Neuronal stem cell (in vitro differentiated cells): ENCODE results near the gene ADGRG2.

Experiments used
- DNase-seq: peaks from one replicate; pipeline ENCODE4 v3.0.0-alpha.2; 2013; ENCODE audit warnings: low spot score
- H2AFZ ChIP-seq: one replicate; pipeline ENCODE4 v1.6.1; 2013; ENCODE audit warnings: mild to moderate bottlenecking, low read length, inconsistent platforms
- H2AK5ac ChIP-seq: 2 replicates; pipeline ENCODE4 v1.6.1; 2013; ENCODE audit warnings: low read depth, mild to moderate bottlenecking, inconsistent platforms, low read length, moderate library complexity, mixed read lengths
- H2BK120ac ChIP-seq: 2 replicates; pipeline ENCODE4 v1.6.1; 2013; ENCODE audit warnings: low read depth, mild to moderate bottlenecking, inconsistent platforms, low read length, moderate library complexity, mixed read lengths
- H2BK12ac ChIP-seq: one replicate; pipeline ENCODE4 v1.6.1; 2013; ENCODE audit warnings: low read length, inconsistent platforms
- H2BK15ac ChIP-seq: 2 replicates; pipeline ENCODE4 v1.6.1; 2013; ENCODE audit warnings: mild to moderate bottlenecking, low read length, inconsistent platforms, mixed read lengths
- H2BK5ac ChIP-seq: one replicate; pipeline ENCODE4 v1.6.1; 2013; ENCODE audit warnings: inconsistent platforms, mild to moderate bottlenecking, low read length, moderate library complexity
- H3K14ac ChIP-seq: one replicate; pipeline ENCODE4 v1.6.1; 2013; ENCODE audit warnings: low read length, inconsistent platforms
- H3K18ac ChIP-seq: 2 replicates; pipeline ENCODE4 v1.6.1; 2013; ENCODE audit warnings: low read length, inconsistent platforms
- H3K23ac ChIP-seq: 2 replicates; pipeline ENCODE4 v1.6.1; 2013; ENCODE audit warnings: low read depth, mild to moderate bottlenecking, mixed read lengths, low read length, inconsistent platforms; ENCODE audit not compliant: poor library complexity
- H3K27ac ChIP-seq: replicated peaks from 3 replicates; pipeline ENCODE4 v1.5.1; 2013; ENCODE audit warnings: low read length, inconsistent platforms
- H3K27me3 ChIP-seq, 3 experiments: 2 replicates each; pipeline ENCODE4 v1.6.1; 2013; ENCODE audit warnings: low read length in 3 of 3, mild to moderate bottlenecking in 2 of 3, inconsistent platforms in 1 of 3, low read depth in 1 of 3, mixed read lengths in 1 of 3, moderate library complexity in 1 of 3; ENCODE audit not compliant: control insufficient read depth in 3 of 3, insufficient read depth in 3 of 3
- H3K36me3 ChIP-seq, 2 donors: replicated peaks in 1 of 2; 2 replicates each; pipeline ENCODE4 v1.6.1; 2013; ENCODE audit warnings: low read length in 2 of 2; ENCODE audit not compliant: control insufficient read depth in 2 of 2, insufficient read depth in 2 of 2
- H3K4ac ChIP-seq: 2 replicates; pipeline ENCODE4 v1.6.1; 2013; ENCODE audit warnings: inconsistent platforms, mild to moderate bottlenecking, low read length, moderate library complexity
- H3K4me1 ChIP-seq, 2 donors: 1 replicate in 1 of 2; 2 replicates in 1 of 2; pipeline ENCODE4 v1.6.1; 2013; ENCODE audit warnings: low read length in 2 of 2, low read depth in 1 of 2; ENCODE audit not compliant: control insufficient read depth in 2 of 2, insufficient read depth in 1 of 2
- H3K4me2 ChIP-seq: one replicate; pipeline ENCODE4 v1.6.1; 2013; ENCODE audit warnings: mild to moderate bottlenecking, low read length, inconsistent platforms; ENCODE audit not compliant: insufficient read depth, poor library complexity, severe bottlenecking
- H3K4me3 ChIP-seq, 2 donors: 2 replicates each; pipeline ENCODE4 v1.5.1; 2013; ENCODE audit warnings: low read length in 2 of 2, mild to moderate bottlenecking in 2 of 2, inconsistent platforms in 1 of 2, moderate library complexity in 1 of 2
- H3K79me1 ChIP-seq: one replicate; pipeline ENCODE4 v1.6.1; 2013; ENCODE audit warnings: low read depth, mild to moderate bottlenecking, inconsistent platforms, low read length, moderate library complexity
- H3K9ac ChIP-seq: one replicate; pipeline ENCODE4 v1.6.1; 2013; ENCODE audit warnings: mild to moderate bottlenecking, low read depth, low read length, inconsistent platforms; ENCODE audit not compliant: poor library complexity
- H3K9me3 ChIP-seq, 2 donors: replicated peaks in 1 of 2; 2 replicates each; pipeline versions ENCODE3 to v1.6.1; 2013; ENCODE audit warnings: low read length in 2 of 2, mild to moderate bottlenecking in 2 of 2, inconsistent platforms in 1 of 2, low read depth in 1 of 2, mixed read lengths in 1 of 2, moderate library complexity in 1 of 2; ENCODE audit not compliant: control insufficient read depth in 2 of 2, insufficient read depth in 1 of 2
- H4K8ac ChIP-seq: one replicate; pipeline ENCODE4 v1.6.1; 2013; ENCODE audit warnings: low read depth, mild to moderate bottlenecking, inconsistent platforms, low read length, moderate library complexity
- H4K91ac ChIP-seq: one replicate; pipeline ENCODE4 v1.6.1; 2013; ENCODE audit warnings: low read length, low read depth, mild to moderate bottlenecking, inconsistent platforms; ENCODE audit not compliant: poor library complexity
- WGBS, 2 donors: extraction: QIAGEN DNeasy Blood & Tissue Kit; methylation state at CpG; one replicate each; pipeline ENCODE4 v1.1.7; 2013; ENCODE audit warnings: missing lambda C conversion rate in 2 of 2, mixed read lengths in 1 of 2; ENCODE audit not compliant: insufficient read length in 2 of 2, insufficient replicate concordance in 1 of 2; ENCODE audit errors: extremely low coverage in 2 of 2; 5-methylcytosine and 5-hydroxymethylcytosine counted together

The ADGRG2 gene

DNA sequence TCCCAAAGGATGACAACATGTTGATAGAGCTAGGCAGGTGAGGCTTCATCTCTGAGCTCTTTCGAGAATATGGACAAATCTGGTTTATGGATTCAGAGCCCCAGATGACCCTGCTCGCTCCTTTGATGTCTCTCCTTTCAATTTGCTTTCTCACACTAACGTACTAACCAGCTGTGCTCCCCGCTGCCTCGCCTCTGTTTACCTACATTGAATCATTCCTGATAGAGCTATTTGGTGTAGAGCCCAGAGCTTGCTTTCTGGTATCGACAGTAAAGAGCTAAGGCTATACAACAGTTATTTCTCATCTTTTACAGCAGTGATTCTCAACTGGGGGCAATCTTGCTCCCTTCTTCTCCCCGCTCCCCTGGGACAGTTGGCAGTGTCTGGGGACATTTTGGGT is 129.4 kb downstream of the ADGRG2 start:
- Histone ChIP-seq H3K23ac (no peak overlapping the region), H3K79me1 (no peaks in the 10 kb centered on the region), H4K8ac (no peak overlapping the region), H3K4me2 (no peak overlapping the region), H3K4me3 (no peak overlapping the region), H2AFZ (no peak overlapping the region), H3K4me1 (no peaks in the 10 kb centered on the region), H3K18ac (no peak overlapping the region), H3K36me3 (no peaks in the 10 kb centered on the region), H3K27ac (no peak overlapping the region), H4K91ac (no peak overlapping the region), H2BK120ac (no peak overlapping the region), H3K14ac (no peak overlapping the region), H2BK12ac (no peak overlapping the region), H3K9ac (no peak overlapping the region), H3K27me3 (no peaks in the 10 kb centered on the region), H2BK15ac (no peak overlapping the region), H3K4ac (no peak overlapping the region), H3K9me3 (no peaks in the 10 kb centered on the region), H2AK5ac (no peak overlapping the region), H2BK5ac (no peak overlapping the region)
- WGBS, 2 donors: no CpG with 5 or more reads among the region's 7 CpGs
- no peak for DNase-seq

DNA sequence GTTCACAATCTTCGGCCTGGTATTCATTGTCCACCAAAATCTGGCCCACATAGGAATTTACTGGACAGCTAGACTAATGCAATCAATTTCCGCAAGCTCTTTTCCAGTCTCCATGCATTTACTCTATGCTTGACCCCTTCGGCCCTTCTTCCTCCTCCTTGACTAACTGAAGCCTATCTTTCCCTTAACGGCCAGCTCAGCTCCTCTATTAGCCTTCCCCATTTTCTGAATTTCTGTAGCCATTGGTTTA is 137.2 kb downstream of the ADGRG2 start:
- Histone ChIP-seq H3K4me3 (peak overlapping the region; percentile 73 to 88), H3K9me3 (no peaks in the 10 kb centered on the region), H3K23ac (no peak overlapping the region), H2BK120ac (no peak overlapping the region), H4K91ac (no peak overlapping the region), H3K79me1 (no peaks in the 10 kb centered on the region), H4K8ac (peak overlapping the region; percentile 65), H3K27me3 (no peaks in the 10 kb centered on the region), H3K27ac (no peak overlapping the region), H2BK5ac (no peak overlapping the region), H3K4me1 (peaks cover 0 to 3% of the 10 kb centered on the region in 2 donors), H2BK15ac (no peak overlapping the region), H3K36me3 (no peaks in the 10 kb centered on the region), H2BK12ac (no peak overlapping the region), H3K4me2 (peak overlapping the region; percentile 54), H2AFZ (peak overlapping the region; percentile 96), H3K14ac (no peak overlapping the region), H3K18ac (no peak overlapping the region), H3K4ac (no peak overlapping the region), H3K9ac (no peak overlapping the region), H2AK5ac (no peak overlapping the region)
- WGBS, 2 donors: no CpG with 5 or more reads among the region's 4 CpGs
- no peak for DNase-seq

DNA sequence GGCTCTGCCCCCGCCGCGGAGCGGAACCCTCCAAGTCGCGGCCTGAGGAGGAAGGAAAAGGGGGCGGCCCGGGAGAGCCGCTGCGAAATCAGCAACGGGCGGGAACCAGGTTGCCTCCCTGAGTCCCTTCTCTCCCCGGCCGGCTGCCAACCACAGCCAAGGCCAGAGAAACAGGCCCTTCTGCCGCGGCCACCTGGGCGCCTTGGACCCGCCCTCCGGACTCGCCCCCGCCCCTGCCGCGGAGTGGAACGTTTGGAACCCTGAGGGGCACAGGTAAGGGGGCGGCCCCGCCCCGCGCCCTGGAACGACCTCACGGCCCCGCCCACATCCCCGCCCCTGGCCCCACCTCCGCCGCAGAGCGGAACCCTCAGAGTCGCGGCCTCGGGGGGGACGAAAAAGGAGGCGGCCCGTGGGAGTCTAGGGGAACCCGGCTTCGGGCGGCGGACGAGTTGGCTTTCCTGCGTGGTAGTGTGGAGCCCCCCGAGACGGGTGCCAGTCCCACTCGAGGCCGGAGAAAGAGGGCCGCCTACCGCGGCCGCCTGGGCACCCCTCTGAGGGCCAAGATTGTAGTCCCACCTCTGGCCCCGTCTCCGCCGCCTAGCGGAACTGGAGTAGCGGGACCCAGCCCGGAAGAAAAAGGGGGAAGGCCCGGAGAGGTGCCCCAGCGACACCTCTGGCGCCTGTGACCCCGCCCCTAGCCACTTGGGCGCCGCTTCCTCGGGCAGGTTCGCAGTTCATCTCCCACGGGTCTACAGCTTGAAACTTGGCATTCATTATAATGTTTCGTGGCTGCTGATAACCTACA is 137.7 kb downstream of the ADGRG2 start:
- WGBS, 2 donors: no CpG with 5 or more reads among the region's 71 CpGs
- peak; percentile 71 for DNase-seq

DNA sequence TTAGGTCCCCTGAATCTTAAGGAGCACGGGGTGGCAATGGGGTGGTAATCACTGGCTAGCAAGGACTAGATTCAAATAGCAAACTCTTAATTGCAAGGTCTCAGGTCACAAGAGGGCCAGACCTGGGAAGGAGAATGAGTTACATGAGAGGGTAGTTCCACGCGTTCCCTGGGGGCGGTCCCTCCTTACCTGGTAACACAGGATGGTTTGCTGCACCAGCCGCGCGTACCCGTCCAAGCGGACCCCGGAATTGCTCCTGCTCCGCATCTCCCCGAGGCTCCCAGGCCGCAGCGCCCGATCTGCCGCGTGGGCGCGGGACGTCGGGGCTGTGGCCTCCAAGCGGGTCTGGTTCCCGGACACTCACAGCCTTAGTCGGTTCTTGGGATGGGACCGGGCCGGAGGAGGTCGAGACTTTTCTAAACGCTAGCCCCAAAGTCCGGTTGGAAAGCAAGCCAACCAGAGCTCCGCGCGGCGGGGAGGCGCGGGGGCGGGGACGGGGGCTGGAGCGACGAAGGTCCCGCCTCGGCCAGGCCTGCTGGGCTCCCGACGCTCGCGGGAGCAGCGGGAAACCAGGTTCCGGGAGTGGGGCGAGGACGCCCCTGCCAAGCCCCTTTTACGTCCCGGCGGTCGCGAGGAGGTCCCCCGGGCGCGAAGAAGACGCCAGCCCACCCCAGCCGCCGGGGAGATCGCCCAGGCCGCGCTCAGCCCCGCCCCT is 138.4 kb downstream of the ADGRG2 start, which contains the start of gene PHKA2:
TSS of gene PHKA2 (minus strand) at position 449 of the 715 bp plus-strand sequence. CDS start at position 267, 182 bp downstream.
- Histone ChIP-seq H3K27me3 (no peaks in the 10 kb centered on the region), H3K9ac (peak within 1 kb of the TSS; percentile 63), H3K9me3 (no peaks in the 10 kb centered on the region), H2BK120ac (no peak within 1 kb of the TSS), H2AK5ac (no peak within 1 kb of the TSS), H4K8ac (peak within 1 kb of the TSS; percentile 65), H2BK12ac (no peak within 1 kb of the TSS), H3K36me3 (no peaks in the 10 kb centered on the region), H3K27ac (peak within 1 kb of the TSS; percentile 39), H3K4me2 (peak within 1 kb of the TSS; percentile 54), H2BK15ac (no peak within 1 kb of the TSS), H3K14ac (no peak within 1 kb of the TSS), H3K4ac (no peak within 1 kb of the TSS), H3K4me3 (peak within 1 kb of the TSS; percentile 73 to 94), H3K4me1 (peaks cover 0 to 3% of the 10 kb centered on the region in 2 donors), H2AFZ (peak within 1 kb of the TSS; percentile 96), H3K23ac (no peak within 1 kb of the TSS), H2BK5ac (no peak within 1 kb of the TSS), H3K79me1 (no peaks in the 10 kb centered on the region), H4K91ac (no peak within 1 kb of the TSS), H3K18ac (peak within 1 kb of the TSS; percentile 83)
- DNase-seq: no peak
- WGBS, 2 donors: no CpG with 5 or more reads among the region's 64 CpGs

More for the DNA sequence above, 137.7 kb downstream of the ADGRG2 start:
- Histone ChIP-seq H2BK12ac (no peak overlapping the region), H4K91ac (no peak overlapping the region), H3K27ac (peak overlapping the region; percentile 39), H3K36me3 (no peaks in the 10 kb centered on the region), H3K4me1 (peaks cover 0 to 3% of the 10 kb centered on the region in 2 donors), H2BK15ac (no peak overlapping the region), H2AK5ac (no peak overlapping the region), H3K23ac (no peak overlapping the region), H3K4ac (no peak overlapping the region), H3K27me3 (no peaks in the 10 kb centered on the region), H3K14ac (no peak overlapping the region), H4K8ac (peak overlapping the region; percentile 65), H3K4me3 (peak overlapping the region; percentile 73 to 94), H2AFZ (peak overlapping the region; percentile 96), H2BK5ac (no peak overlapping the region), H3K79me1 (no peaks in the 10 kb centered on the region), H3K9me3 (no peaks in the 10 kb centered on the region), H3K9ac (peak overlapping the region; percentile 21), H3K4me2 (peak overlapping the region; percentile 54), H3K18ac (peak overlapping the region; percentile 83), H2BK120ac (no peak overlapping the region)
